Panc1 (cell line): ENCODE results near the gene PMFBP1. TPM values are rescaled to one million over a fixed set of nuclear protein-coding genes. Genes with fewer than 3 reads are reported as not detected.

ENCODE experiments used
- ATAC-seq: fragments of 200-7000 bp; cut with Tn5 transposase; 2 replicates; pipeline ENCODE4 v1.9.1; 2020; ENCODE audit warnings: mild to moderate bottlenecking, moderate library complexity
- BruUV-seq: library from RNA; stranded (reverse); fragments of 400-500 nt; replicated peaks from 2 replicates; lab custom pipeline; 2021; lab: Mats Ljungman, UMichigan
- CTCF ChIA-PET: fragments of 300-600 bp; sonication (Branson Sonifier 250); formaldehyde crosslinking; loops from one replicate; lab custom pipeline; 2022; ENCODE audit warnings: antibody characterized with exemption; lab: Charles Lee
- POLR2A ChIA-PET: fragments of 300-600 bp; sonication (Branson Sonifier 250); formaldehyde crosslinking; loops from one replicate; lab custom pipeline; 2022; ENCODE audit warnings: antibody characterized with exemption; lab: Charles Lee
- DNase-seq: peaks from one replicate; pipeline ENCODE4 v3.0.0-alpha.2; 2010; ENCODE audit warnings: low read depth, low spot score
- H3K27ac ChIP-seq: 2 replicates; pipeline ENCODE4 v1.5.1; 2011; ENCODE audit warnings: mild to moderate bottlenecking, low read length, inconsistent platforms
- H3K27me3 ChIP-seq: fragments of 200-500 bp; sonication (Bioruptor generic); 2 replicates; pipeline ENCODE4 v1.6.0; 2014; ENCODE audit warnings: low read length, inconsistent platforms; ENCODE audit not compliant: control insufficient read depth, insufficient read depth
- H3K36me3 ChIP-seq: fragments of 200-500 bp; sonication (Bioruptor generic); 2 replicates; pipeline ENCODE4 v1.5.1; 2014; ENCODE audit warnings: inconsistent platforms, mild to moderate bottlenecking, low read length, moderate library complexity; ENCODE audit not compliant: control insufficient read depth, insufficient read depth
- H3K4me1 ChIP-seq: 2 replicates; pipeline ENCODE4 v1.5.1; 2011; ENCODE audit warnings: inconsistent platforms, mild to moderate bottlenecking, low read length, moderate library complexity; ENCODE audit not compliant: control insufficient read depth, insufficient read depth
- H3K4me3 ChIP-seq, 2 experiments: 2 replicates each; pipeline ENCODE4 v1.5.1; 2011 to 2012; ENCODE audit warnings: low read depth in 2 of 2, low read length in 2 of 2, mild to moderate bottlenecking in 2 of 2, inconsistent platforms in 1 of 2, moderate library complexity in 1 of 2
- H3K9me3 ChIP-seq: fragments of 200-500 bp; sonication (Bioruptor generic); 2 replicates; pipeline ENCODE4 v1.5.1; 2014; ENCODE audit warnings: low read depth, mild to moderate bottlenecking, inconsistent platforms, low read length, moderate library complexity; ENCODE audit not compliant: control insufficient read depth, insufficient read depth
- CTCF ChIP-seq: fragments of 450-650 bp; IDR thresholded peaks from 2 replicates; pipeline ENCODE4 v1.5.1; 2017; ENCODE audit warnings: mild to moderate bottlenecking
- POLR2AphosphoS5 ChIP-seq: IDR thresholded peaks from 2 replicates; pipeline ENCODE4 v1.6.1; 2012; ENCODE audit warnings: mild to moderate bottlenecking, low read depth, low read length, moderate library complexity
- REST ChIP-seq, 2 experiments: IDR thresholded peaks; 2 replicates each; pipeline ENCODE4 v1.6.1; 2011 to 2012; ENCODE audit warnings: low read depth in 2 of 2, control low read depth in 1 of 2, low read length in 1 of 2, mild to moderate bottlenecking in 1 of 2, moderate library complexity in 1 of 2; ENCODE audit not compliant: insufficient read depth in 1 of 2
- SIN3A ChIP-seq: IDR thresholded peaks from 2 replicates; pipeline ENCODE4 v1.6.1; 2012; ENCODE audit warnings: low read depth, mild to moderate bottlenecking, low read length, moderate library complexity, borderline replicate concordance; ENCODE audit not compliant: insufficient read depth
- TCF7L2 ChIP-seq: IDR thresholded peaks from 2 replicates; pipeline ENCODE4 v1.6.1; 2011; ENCODE audit warnings: mild to moderate bottlenecking, low read depth, low read length, inconsistent platforms
- in situ Hi-C: cut with HindIII; loops from 2 replicates; pipeline ENCODE4 v1.10.0; 2016; ENCODE audit warnings: low sequenced_read_pairs, low pct_unique_long_range_greater_than_20kb
- intact Hi-C: fragments of 100-400 bp; cut with micrococcal nuclease; formaldehyde crosslinking; loops from one replicate; pipeline ENCODE4 v1.10.0; 2022; ENCODE audit not compliant: unreplicated experiment
- total RNA-seq: library from RNA; stranded (reverse); gene quantifications from one replicate; pipeline ENCODE4 v1.2.1, GENCODE V29; 2021; ENCODE audit not compliant: unreplicated experiment

Gene PMFBP1
- total RNA-seq, 1 experiment from 2014 or later = 0.10 TPM

- peaks cover 4% of the 10 kb centered on the region; the same call in 1 of the 2 replicates for H3K27me3 ChIP-seq
- H3K36me3 ChIP-seq = no peaks in the 10 kb centered on the region
- DNase-seq (no peak), ATAC-seq (no peak)
- intact Hi-C loops (no loop called here), in situ Hi-C loops (no loop called here)
- H3K4me1 ChIP-seq = no peaks in the 10 kb centered on the region
- H3K4me3 ChIP-seq = no peak overlapping the region
- CTCF ChIA-PET = no interaction called here
- BruUV-seq = no TSS peak
- H3K9me3 ChIP-seq = no peaks in the 10 kb centered on the region
- no peak for TF ChIP-seq REST (IDR thresholded peaks at IDR 0.05; ENCODE audit: insufficient read depth in 1 of 2, low read depth in 2 of 2, low read length in 1 of 2)
- no peak overlapping the region for H3K27ac ChIP-seq
- POLR2A ChIA-PET = no interaction called here
Measured at GRCh38 chr16:72171236-72171635, 719 bp downstream of the PMFBP1 start.

GRCh38 chr16:72169708-72170107 lies 2.2 kb downstream of the PMFBP1 start:
- intact Hi-C loops (no loop called here), in situ Hi-C loops (no loop called here)
- ChIA-PET CTCF (no interaction called here), POLR2A (no interaction called here)
- no peaks in the 10 kb centered on the region for H3K9me3 ChIP-seq
- BruUV-seq = no TSS peak
- peaks cover 4% of the 10 kb centered on the region; the same call in 1 of the 2 replicates for H3K27me3 ChIP-seq
- TF ChIP-seq POLR2AphosphoS5 (no peak), CTCF (no peak), REST (IDR thresholded peaks at IDR 0.05; ENCODE audit: insufficient read depth in 1 of 2, low read depth in 2 of 2, low read length in 1 of 2) (no peak), TCF7L2 (no peak), SIN3A (no peak)
- no peak overlapping the region for H3K27ac ChIP-seq
- no peaks in the 10 kb centered on the region for H3K4me1 ChIP-seq
- H3K36me3 ChIP-seq = no peaks in the 10 kb centered on the region
- DNase-seq = no peak
- no peak overlapping the region for H3K4me3 ChIP-seq
- no peak for ATAC-seq
